ENCODE results near the gene ST3GAL2.

ST3GAL2 gene

GRCh38 chr16:70432356-70432722, 6.6 kb downstream of the ST3GAL2 start:
- peak overlapping the region; percentile 99 for H3K27ac ChIP-seq
- peak overlapping the region; percentile 14 to 41 for H3K4me3 ChIP-seq (ENCODE audit: low read depth in 1 of 2, low read length in 1 of 2)
- no peaks in the 10 kb centered on the region for H3K9me3 ChIP-seq
- H3K27me3 ChIP-seq = no peaks in the 10 kb centered on the region
- H3K4me1 ChIP-seq (ENCODE audit: control insufficient read depth in 1 of 2, insufficient read depth in 1 of 2, low read depth in 1 of 2, low read length in 1 of 2) = peaks cover 82 to 88% of the 10 kb centered on the region in 2 experiments
- TF ChIP-seq CTCF (IDR thresholded peaks at IDR 0.05) = no peak
- peaks cover 15% of the 10 kb centered on the region for H3K36me3 ChIP-seq

GRCh38 chr16:70430667-70431536, 8.0 kb downstream of the ST3GAL2 start:
- peak overlapping the region; percentile 47 to 51 for H3K4me3 ChIP-seq (ENCODE audit: low read depth in 1 of 2, low read length in 1 of 2)
- no peak for TF ChIP-seq CTCF (IDR thresholded peaks at IDR 0.05)
- no peaks in the 10 kb centered on the region for H3K9me3 ChIP-seq
- H3K36me3 ChIP-seq = peaks cover 15% of the 10 kb centered on the region
- no peaks in the 10 kb centered on the region for H3K27me3 ChIP-seq
- H3K4me1 ChIP-seq (ENCODE audit: control insufficient read depth in 1 of 2, insufficient read depth in 1 of 2, low read depth in 1 of 2, low read length in 1 of 2) = peaks cover 87 to 90% of the 10 kb centered on the region in 2 experiments
- H3K27ac ChIP-seq = peak overlapping the region; percentile 99

- Histone ChIP-seq H3K9me3 (no peaks in the 10 kb centered on the region), H3K4me3 (ENCODE audit: low read depth in 1 of 2, low read length in 1 of 2) (peak overlapping the region; percentile 47 to 49), H3K27me3 (no peaks in the 10 kb centered on the region), H3K27ac (peak overlapping the region; percentile 99), H3K4me1 (ENCODE audit: control insufficient read depth in 1 of 2, insufficient read depth in 1 of 2, low read depth in 1 of 2, low read length in 1 of 2) (peaks cover 94 to 98% of the 10 kb centered on the region in 2 experiments), H3K36me3 (peaks cover 12% of the 10 kb centered on the region)
- no peak for TF ChIP-seq CTCF (IDR thresholded peaks at IDR 0.05)
These were observed 8.8 kb downstream of the ST3GAL2 start for GRCh38 chr16:70429888-70430666.

- H3K36me3 ChIP-seq = no peaks in the 10 kb centered on the region
- H3K27me3 ChIP-seq = no peaks in the 10 kb centered on the region
- no peaks in the 10 kb centered on the region for H3K9me3 ChIP-seq
- H3K27ac ChIP-seq = peak overlapping the region; percentile 99
- H3K4me1 ChIP-seq (ENCODE audit: control insufficient read depth in 1 of 2, insufficient read depth in 1 of 2, low read depth in 1 of 2, low read length in 1 of 2) = peaks cover 97 to 98% of the 10 kb centered on the region in 2 experiments
- peak overlapping the region; percentile 55 to 56 for H3K4me3 ChIP-seq (ENCODE audit: low read depth in 1 of 2, low read length in 1 of 2)
- no peak for TF ChIP-seq CTCF (IDR thresholded peaks at IDR 0.05)
These were observed 10.5 kb downstream of the ST3GAL2 start for GRCh38 chr16:70428178-70428998.

GRCh38 chr16:70427786-70428177, 11.1 kb downstream of the ST3GAL2 start:
- no peaks in the 10 kb centered on the region for H3K9me3 ChIP-seq
- H3K4me1 ChIP-seq (ENCODE audit: control insufficient read depth in 1 of 2, insufficient read depth in 1 of 2, low read depth in 1 of 2, low read length in 1 of 2) = peaks cover 97 to 98% of the 10 kb centered on the region in 2 experiments
- no peaks in the 10 kb centered on the region for H3K27me3 ChIP-seq
- TF ChIP-seq CTCF (IDR thresholded peaks at IDR 0.05) = no peak
- no peaks in the 10 kb centered on the region for H3K36me3 ChIP-seq
- H3K27ac ChIP-seq = peak overlapping the region; percentile 99
- H3K4me3 ChIP-seq (ENCODE audit: low read depth in 1 of 2, low read length in 1 of 2) = peak overlapping the region; percentile 55 to 56
